GM19240 (cell line): ENCODE measurements around the gene LDLRAD4.
"Not testable (repeated sequence)": the region's sequence is repeated elsewhere in the genome, so short reads cannot be mapped to it uniquely, and the experiment has no call there.

Source experiments
- DNase-seq: peaks from one replicate; pipeline ENCODE4 v3.0.0; 2011; ENCODE audit warnings: low spot score; ENCODE audit not compliant: insufficient read length

Gene LDLRAD4

GRCh38 chr18:13460946-13461345 lies 242.4 kb downstream of the LDLRAD4 start:
- no peak for DNase-seq

GRCh38 chr18:13461469-13461868 lies 242.9 kb downstream of the LDLRAD4 start:
- no peak for DNase-seq

- DNase-seq = no peak
Measured at GRCh38 chr18:13461936-13462335, 243.4 kb downstream of the LDLRAD4 start.

GRCh38 chr18:13462686-13463085 lies 244.1 kb downstream of the LDLRAD4 start:
- DNase-seq = no peak

GRCh38 chr18:13463526-13464210 lies 245.1 kb downstream of the LDLRAD4 start:
- no peak for DNase-seq

- DNase-seq = peak; percentile 75
Measured at GRCh38 chr18:13464432-13465123, 246.0 kb downstream of the LDLRAD4 start.

GRCh38 chr18:13465124-13465446 lies 246.5 kb downstream of the LDLRAD4 start:
- DNase-seq = no peak

- no peak for DNase-seq
Measured at GRCh38 chr18:13465476-13465875, 246.9 kb downstream of the LDLRAD4 start.

- no peak for DNase-seq
Measured at GRCh38 chr18:13470516-13471197, 252.1 kb downstream of the LDLRAD4 start.

GRCh38 chr18:13471198-13471845 lies 252.8 kb downstream of the LDLRAD4 start:
- no peak for DNase-seq

- no peak for DNase-seq
Measured at GRCh38 chr18:13471971-13472628, 253.5 kb downstream of the LDLRAD4 start.

GRCh38 chr18:13473751-13474150 lies 255.2 kb downstream of the LDLRAD4 start:
- no peak for DNase-seq

GRCh38 chr18:13474336-13474735 lies 255.8 kb downstream of the LDLRAD4 start:
- no peak for DNase-seq

GRCh38 chr18:13474907-13475545 lies 256.5 kb downstream of the LDLRAD4 start:
- no peak for DNase-seq

- not testable (repeated sequence) for DNase-seq
Measured at GRCh38 chr18:13476312-13476711, 257.8 kb downstream of the LDLRAD4 start.

- DNase-seq = no peak
Measured at GRCh38 chr18:13477147-13477683, 258.7 kb downstream of the LDLRAD4 start.

- no peak for DNase-seq
Measured at GRCh38 chr18:13480571-13481255, 262.2 kb downstream of the LDLRAD4 start.

GRCh38 chr18:13481331-13481730 lies 262.8 kb downstream of the LDLRAD4 start:
- no peak for DNase-seq

GRCh38 chr18:13481820-13482617 lies 263.5 kb downstream of the LDLRAD4 start:
- DNase-seq = peak; percentile 73

GRCh38 chr18:13482618-13482945 lies 264.0 kb downstream of the LDLRAD4 start:
- DNase-seq = no peak
